SU-DHL-6 (cell line): Measurements from ENCODE around the gene OSBPL6.

ENCODE experiments used
- CTCF ChIP-seq: fragments of 200-600 bp; sonication (generic); IDR thresholded peaks from one replicate; pipeline ENCODE4 v1.5.1; 2017; ENCODE audit warnings: antibody characterized with exemption, mild to moderate bottlenecking, low read length, moderate library complexity; ENCODE audit not compliant: insufficient read depth, poor library complexity, severe bottlenecking
- EZH2phosphoT487 ChIP-seq: fragments of 200-600 bp; sonication (generic), shearing (Covaris generic); conservative IDR thresholded peaks from 2 replicates; pipeline ENCODE4 v1.6.1; 2018; ENCODE audit warnings: mild to moderate bottlenecking, antibody characterized with exemption, low read length, moderate library complexity, mixed read lengths

DNA sequence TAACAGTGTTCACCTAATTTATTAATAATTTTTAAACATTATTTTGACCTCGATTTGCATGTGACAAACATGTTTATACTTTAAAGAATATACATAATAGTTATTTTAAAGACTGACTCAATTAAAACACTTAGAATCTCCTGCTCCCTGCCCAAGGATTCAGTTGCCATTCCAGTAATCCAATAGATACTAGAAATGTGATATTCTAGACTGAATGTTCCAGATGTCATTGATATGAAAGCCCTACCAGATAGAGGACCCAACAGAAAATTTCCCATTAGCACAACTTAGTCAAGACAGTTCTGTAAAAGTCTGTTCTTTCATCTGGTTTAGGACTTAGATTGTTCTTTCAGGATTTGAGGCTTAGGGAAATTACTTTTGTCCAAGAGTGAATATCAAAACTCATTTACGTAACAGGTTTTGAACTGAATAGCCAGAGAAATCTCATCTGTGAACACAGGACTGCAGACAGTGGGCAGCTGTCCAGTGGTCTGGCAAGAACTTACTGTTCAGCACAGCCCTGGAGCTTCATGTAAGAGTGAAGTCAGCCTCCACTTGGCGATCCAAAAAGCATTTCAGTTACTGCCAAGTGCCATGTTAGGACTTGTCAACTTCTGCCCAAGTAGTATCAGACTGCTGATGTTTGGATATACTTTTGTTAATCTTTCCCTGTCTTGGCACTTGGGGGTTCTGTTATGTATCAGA, 77.5 kb downstream of the OSBPL6 start:
- TF ChIP-seq CTCF (no peak), EZH2phosphoT487 (no peak)
